SK-N-SH treated with all-trans-retinoic acid at 6 μM for 48 hours (cell line): ENCODE measurements around the gene S100B.

ENCODE experiments used
- ARNTL ChIP-seq: fragments of 450-650 bp; formaldehyde crosslinking; IDR thresholded peaks from 2 replicates; pipeline ENCODE4 v1.5.0; 2020; ENCODE audit warnings: low read depth, mild to moderate bottlenecking, moderate library complexity, borderline replicate concordance
- ESRRG ChIP-seq: fragments of 250-450 bp; sonication (Bioruptor Pico); IDR thresholded peaks from 2 replicates; pipeline ENCODE4 v1.6.1; 2021; ENCODE audit warnings: mild to moderate bottlenecking
- PATZ1 ChIP-seq: fragments of 250-450 bp; sonication (Bioruptor Pico); IDR thresholded peaks from 2 replicates; pipeline ENCODE4 v1.8.0; 2020; ENCODE audit warnings: mild to moderate bottlenecking, moderate library complexity, borderline replicate concordance
- POU6F1 ChIP-seq: fragments of 250-450 bp; sonication (Bioruptor Pico); IDR thresholded peaks from 2 replicates; pipeline ENCODE4 v1.8.0; 2021; ENCODE audit warnings: low read depth, mild to moderate bottlenecking, moderate library complexity, borderline replicate concordance
- PPARA ChIP-seq: fragments of 250-450 bp; sonication (Bioruptor Pico); IDR thresholded peaks from 2 replicates; pipeline ENCODE4 v1.5.0; 2020; ENCODE audit warnings: mild to moderate bottlenecking, borderline replicate concordance
- ZFP3 ChIP-seq: fragments of 250-450 bp; sonication (Bioruptor Pico); IDR thresholded peaks from 2 replicates; pipeline ENCODE4 v1.5.0; 2020; ENCODE audit warnings: mild to moderate bottlenecking, moderate library complexity
- ZNF8 ChIP-seq: fragments of 450-650 bp; formaldehyde crosslinking; IDR thresholded peaks from 2 replicates; pipeline ENCODE4 v1.5.0; 2020; ENCODE audit warnings: mild to moderate bottlenecking, moderate library complexity
- TF ChIP-seq, protein P1 (sequence below): fragments of 250-450 bp; sonication (Bioruptor Pico); IDR thresholded peaks from 2 replicates; pipeline ENCODE4 v1.5.1; 2021; ENCODE audit warnings: mild to moderate bottlenecking, moderate library complexity

GRCh38 chr21:46637952-46638746, 33.3 kb upstream of the S100B start:
- TF ChIP-seq ESRRG (no peak), ZFP3 (no peak), PATZ1 (no peak), PPARA (CRISPR knock-in tag) (no peak), ARNTL (CRISPR knock-in tag) (no peak), POU6F1 (CRISPR knock-in tag) (no peak), ZNF8 (no peak)
- TF ChIP-seq, protein P1, sequence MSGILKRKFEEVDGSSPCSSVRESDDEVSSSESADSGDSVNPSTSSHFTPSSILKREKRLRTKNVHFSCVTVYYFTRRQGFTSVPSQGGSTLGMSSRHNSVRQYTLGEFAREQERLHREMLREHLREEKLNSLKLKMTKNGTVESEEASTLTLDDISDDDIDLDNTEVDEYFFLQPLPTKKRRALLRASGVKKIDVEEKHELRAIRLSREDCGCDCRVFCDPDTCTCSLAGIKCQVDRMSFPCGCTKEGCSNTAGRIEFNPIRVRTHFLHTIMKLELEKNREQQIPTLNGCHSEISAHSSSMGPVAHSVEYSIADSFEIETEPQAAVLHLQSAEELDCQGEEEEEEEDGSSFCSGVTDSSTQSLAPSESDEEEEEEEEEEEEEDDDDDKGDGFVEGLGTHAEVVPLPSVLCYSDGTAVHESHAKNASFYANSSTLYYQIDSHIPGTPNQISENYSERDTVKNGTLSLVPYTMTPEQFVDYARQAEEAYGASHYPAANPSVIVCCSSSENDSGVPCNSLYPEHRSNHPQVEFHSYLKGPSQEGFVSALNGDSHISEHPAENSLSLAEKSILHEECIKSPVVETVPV: no peak
